GM18858 (cell line): Measurements from ENCODE around the gene ARPC2.
A peak's percentile ranks its signal among the peaks of the same experiment; 100 is the strongest.
"Not testable (repeated sequence)": the region's sequence is repeated elsewhere in the genome, so short reads cannot be mapped to it uniquely, and the experiment has no call there.

Experiments
- ATAC-seq: cut with Tn5 transposase; IDR thresholded peaks from one replicate; pipeline ENCODE4 v1.9.1; 2021; ENCODE audit not compliant: unreplicated experiment

ARPC2 gene

DNA sequence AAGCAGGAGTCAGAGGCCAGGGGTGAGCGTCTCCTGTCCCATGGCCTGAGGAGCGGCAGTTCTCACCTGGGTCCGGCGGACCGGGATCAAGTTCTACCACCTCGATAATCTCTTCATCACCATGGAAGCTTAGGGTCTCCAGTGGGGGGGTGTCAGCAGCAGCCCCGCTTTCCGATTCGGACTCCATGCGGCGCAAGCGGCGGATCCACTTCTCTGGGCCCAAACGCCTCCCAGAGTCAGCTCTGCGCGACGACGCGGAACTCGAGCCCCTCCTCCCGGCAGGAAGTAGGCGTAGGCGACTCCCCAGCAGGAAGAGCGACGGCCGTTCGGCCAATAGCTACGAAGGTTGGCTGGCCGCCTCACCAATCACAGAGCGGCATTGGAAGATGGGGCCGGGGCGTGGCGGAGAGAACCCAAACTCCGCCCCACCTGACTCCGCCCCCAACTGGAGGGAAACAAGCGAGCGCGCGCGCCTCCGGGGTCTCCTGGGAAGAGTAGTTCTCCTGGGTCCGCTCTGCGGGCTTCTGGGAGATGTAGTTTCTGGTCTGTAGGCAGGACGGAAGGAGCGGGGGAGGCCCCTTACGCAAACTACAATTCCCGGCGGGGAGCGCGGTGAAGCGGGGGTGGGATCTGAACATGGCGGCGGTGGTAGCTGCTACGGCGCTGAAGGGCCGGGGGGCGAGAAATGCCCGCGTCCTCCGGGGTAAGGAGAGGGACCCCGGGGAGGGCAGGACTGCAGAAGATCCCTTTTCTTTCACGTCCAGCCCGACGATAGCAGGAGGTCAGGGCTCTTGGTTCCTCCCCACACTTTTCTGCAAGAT lies 53.1 kb downstream of the ARPC2 start, which contains the start of the genes AAMP and PNKD:
TSS of gene AAMP (minus strand) at position 238 of the 821 bp plus-strand sequence. CDS start at position 187, 51 bp downstream.
TSS of gene PNKD (plus strand) at position 620 of the 821 bp plus-strand sequence. CDS start at position 637, 17 bp downstream.
- peak; percentile 88 for ATAC-seq

DNA sequence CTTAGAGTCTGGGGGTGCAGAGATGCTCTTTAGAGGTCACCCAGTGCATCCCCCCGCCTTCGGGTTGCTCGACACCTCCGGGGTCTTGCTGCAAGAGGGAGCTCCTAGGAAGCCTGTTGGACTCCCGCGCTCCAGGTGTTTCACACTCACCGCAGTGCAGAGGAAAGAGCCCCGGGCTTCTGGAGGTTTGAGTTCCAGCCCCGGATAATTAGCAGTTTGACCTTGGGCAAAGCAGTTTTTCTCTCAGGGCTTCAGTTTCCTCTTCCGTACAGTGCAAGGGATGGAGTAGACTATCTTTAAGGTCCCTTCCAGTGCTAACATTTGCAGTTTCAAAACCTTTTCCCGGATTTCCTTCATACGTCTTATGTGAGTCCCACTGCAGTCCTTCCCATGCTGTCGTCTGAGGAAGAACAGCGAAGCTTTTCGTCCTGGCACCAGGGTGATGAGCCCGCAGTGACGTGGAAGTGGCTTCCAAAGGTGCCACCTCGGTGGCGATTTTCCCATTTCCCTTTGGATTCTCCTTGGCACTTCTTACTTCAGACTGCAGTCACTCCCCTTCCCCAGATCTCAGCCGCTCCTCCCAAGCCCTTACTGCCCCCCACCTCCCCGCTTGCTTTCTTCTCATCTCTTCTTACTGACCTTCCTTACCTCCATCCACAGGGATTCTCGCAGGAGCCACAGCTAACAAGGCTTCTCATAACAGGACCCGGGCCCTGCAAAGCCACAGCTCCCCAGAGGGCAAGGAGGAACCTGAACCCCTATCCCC lies 53.9 kb downstream of the ARPC2 start:
- no peak for ATAC-seq

DNA sequence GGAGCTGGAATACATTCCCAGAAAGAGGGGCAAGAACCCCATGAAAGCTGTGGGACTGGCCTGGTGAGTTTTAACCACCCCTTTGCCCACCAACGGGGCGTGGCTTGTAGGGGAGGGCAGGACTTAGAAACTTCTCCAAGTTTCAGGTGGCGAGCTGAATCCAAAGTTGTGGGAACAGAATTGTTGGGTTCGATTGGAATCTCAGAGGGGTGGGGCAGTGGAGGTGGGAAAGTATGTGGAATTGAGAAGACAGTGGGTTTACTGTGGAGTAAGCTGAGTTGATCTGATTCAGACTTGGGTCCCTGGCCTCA lies 54.5 kb downstream of the ARPC2 start:
- no peak for ATAC-seq

DNA sequence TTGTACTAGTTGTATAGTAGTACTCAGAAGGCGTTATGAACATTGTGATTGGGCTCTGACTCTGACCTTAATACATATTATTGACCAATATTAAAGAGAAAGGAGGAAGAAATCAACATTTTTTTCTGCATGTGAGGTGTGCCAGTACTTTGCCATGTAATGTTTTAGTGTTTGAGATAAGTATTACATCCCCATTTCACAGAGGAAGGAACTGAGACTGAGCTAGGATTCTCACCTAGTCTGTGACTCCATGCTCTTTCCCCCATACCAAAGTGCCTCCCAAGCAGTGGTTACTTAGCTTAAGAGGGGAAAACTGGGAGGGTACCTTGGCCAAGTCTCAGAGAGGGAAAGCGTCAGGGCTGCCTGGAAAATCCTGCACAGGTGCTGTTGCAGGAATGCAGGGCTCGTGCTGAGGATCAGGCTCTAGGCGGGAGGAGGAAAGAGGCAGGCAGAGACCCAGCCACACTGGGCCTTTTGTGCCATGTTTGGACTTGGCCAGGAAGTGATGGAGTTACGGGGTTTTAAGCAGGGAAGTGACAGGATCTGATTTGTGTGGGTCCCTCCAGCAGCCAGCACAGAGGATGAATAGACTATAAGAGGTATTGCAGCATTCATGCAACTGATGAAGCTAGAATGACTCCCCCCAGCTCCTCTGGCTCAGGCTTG lies 55.0 kb downstream of the ARPC2 start:
- ATAC-seq: no peak

DNA sequence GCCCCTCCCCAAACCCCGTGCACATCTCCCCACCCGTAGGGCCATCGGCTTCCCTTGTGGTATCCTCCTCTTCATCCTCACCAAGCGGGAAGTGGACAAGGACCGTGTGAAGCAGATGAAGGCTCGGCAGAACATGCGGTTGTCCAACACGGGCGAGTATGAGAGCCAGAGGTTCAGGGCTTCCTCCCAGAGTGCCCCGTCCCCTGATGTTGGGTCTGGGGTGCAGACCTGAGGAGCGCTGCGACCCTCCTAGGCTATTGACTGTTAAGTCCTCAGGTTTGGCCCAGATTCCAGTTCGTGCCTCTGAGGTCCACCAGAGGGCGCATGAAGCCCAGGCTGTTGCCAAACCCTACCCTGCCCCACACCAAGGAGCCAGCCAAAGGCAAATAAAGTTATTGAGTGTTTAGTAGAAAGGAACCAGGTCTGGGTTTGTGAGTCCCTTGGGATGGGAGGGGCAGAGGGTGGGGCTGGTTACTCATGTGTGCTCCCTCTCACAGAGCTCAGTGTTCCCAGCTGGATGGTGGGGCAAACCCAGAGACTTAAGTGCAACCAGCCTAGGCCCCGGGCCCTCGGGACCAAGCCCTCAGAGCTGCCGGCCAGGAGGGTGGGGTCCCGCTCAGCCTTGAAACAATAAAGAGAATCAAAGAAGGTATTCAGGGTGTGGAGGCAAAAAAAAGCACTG lies 55.7 kb downstream of the ARPC2 start:
- ATAC-seq: no peak

DNA sequence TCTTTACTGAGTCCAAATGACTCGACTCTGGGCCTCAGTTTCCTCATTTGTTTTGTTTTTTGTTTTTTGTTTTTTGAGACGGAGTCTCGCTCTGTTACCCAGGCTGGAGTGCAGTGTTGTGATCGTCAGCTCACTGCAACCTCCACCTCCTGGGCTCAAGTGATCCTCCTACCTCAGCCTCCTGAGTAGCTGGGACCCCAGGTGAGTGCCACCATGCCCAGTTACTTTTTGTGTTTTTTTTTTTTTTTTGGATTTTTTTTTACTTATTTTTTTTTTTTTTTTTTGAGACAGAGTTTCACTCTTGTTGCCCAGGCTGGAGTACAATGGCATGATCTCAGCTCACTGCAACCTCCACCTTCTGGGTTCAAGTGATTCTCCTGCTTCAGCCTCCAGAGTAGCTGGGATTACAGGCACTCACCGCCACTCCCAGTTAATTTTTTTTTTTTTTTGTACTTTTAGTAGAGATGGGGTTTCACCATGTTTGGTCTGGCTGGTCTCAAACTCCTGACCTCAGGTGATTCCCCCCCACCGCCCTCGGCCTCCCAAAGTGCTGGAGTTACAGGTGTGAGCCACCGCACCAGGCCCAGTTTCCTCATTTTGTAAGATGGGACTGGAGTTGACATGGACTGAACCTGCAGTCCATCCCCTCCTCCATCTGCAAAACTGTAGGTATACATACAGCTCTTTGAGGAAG lies 56.4 kb downstream of the ARPC2 start:
- not testable (repeated sequence) for ATAC-seq

DNA sequence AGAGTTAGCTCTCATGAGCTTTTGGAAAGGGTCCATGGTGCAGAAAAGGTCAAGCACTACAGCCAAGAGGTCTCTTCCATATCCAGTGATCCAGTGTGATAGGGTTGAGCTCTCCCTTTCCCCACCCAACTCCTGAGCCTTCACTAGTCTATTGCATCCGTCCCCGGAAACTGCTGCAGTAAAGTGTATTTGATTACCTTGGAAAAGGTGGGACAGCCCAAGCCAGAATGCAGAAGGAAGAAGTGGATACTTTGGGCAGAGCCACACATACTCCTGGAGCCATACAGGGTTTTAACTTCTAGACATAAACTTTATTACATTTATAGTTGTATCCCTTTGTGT lies 56.9 kb downstream of the ARPC2 start:
- no peak for ATAC-seq

DNA sequence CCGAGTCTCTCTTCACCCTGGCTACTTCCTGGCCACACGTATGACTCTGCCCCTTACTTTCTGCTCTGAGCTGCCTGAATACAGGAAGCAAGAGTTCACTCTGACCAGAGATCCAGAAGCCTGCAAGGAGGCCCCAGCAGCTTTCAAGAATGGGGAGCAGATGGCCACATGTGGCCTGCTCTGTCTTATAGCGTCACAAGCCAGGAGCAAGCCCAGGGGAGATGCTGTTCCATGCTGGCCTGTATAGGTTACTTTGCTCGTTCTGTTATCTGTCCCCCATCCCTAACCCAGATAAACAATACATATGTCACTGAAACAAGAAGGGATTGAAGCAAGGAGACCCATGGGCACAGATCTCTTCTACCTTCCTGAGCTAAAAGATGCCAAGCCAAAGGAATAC lies 57.6 kb downstream of the ARPC2 start:
- no peak for ATAC-seq

DNA sequence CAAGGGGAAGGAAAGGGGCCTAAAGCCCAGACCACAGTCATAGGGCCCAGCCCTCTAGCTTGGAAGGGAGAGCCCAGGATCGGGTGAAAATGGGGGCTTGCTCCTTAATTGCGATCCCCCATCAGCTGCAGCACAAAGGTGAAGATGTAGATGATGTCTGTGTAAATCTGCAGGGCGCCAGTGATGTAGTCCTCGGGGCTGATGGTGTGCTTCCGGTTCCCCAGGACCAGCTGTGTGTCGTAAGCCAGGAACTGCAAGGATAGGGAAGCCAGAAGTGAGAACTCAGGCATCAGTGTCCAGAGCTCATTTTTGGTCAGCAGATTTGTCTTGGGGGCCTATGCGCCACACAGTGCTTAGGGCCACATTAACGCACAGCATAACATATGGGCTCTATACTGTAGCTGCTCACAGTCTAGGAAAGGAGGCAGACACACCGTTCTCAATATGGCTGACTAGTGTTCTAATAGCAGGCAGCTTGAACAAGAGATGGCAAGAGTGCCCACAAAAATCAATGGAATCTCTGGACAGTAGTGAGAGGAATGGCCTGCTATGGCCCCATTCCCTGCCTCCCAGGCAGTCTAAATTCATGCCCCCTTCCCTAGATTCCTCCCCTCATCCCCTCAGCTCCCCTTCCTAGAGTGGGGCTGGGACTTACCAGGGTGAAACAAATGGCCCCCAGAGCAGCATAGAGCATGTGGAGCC lies 58.5 kb downstream of the ARPC2 start:
- no peak for ATAC-seq

DNA sequence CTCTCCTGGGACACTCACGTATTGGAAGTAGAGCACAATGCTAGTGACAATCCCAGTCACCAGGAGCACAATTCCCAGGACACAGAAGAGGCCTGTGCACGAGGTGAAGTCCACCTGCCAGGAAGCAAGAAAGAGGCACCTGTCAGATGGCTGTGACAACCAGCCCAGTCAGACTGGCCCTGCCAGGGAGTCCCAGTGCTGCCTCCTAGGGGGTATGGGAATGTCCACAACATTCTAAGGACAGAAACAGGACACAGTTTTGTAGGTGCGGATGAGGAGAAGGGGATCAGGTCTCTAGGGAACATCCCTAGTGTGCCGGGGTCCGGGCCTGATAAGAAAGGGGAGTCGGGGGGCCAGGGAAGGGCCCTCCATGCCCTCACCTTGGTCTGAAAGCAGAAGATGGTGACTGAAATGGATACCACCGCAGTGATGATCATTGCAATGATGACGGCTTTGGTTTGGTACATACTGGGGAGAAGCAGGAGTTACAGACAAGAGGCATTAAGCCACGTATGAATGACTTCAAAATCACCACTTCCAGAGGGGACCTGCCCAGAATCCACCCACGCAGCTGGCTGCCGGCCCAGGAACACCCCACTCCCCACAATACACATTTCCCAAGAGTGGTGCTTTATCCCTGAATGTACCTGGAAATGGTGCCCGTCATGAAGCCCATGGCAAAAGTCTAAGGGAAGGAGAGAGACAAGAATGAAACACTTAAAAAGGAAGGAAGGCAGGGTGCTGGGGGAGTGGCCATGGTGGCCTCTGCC lies 60.2 kb downstream of the ARPC2 start:
- no peak for ATAC-seq

DNA sequence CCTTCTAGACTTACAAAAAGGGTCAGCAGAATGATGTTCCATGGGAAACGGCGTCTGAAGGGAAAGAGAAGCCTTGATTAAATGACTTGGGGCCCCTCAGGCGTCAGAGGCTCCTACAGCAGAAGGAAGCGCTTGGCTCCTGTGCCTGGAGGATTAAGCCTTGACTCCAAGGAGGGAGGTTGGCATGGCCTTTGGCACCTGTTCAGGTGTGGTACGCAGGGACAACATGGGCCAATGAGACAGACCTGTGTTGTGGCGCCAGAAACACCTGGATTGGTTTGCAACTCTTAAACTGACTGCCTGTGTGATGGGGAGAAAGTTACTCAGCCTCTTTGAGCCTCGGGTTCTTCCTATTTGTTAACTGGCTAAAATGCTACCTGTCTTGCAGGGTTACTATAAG lies 60.9 kb downstream of the ARPC2 start:
- ATAC-seq: no peak

DNA sequence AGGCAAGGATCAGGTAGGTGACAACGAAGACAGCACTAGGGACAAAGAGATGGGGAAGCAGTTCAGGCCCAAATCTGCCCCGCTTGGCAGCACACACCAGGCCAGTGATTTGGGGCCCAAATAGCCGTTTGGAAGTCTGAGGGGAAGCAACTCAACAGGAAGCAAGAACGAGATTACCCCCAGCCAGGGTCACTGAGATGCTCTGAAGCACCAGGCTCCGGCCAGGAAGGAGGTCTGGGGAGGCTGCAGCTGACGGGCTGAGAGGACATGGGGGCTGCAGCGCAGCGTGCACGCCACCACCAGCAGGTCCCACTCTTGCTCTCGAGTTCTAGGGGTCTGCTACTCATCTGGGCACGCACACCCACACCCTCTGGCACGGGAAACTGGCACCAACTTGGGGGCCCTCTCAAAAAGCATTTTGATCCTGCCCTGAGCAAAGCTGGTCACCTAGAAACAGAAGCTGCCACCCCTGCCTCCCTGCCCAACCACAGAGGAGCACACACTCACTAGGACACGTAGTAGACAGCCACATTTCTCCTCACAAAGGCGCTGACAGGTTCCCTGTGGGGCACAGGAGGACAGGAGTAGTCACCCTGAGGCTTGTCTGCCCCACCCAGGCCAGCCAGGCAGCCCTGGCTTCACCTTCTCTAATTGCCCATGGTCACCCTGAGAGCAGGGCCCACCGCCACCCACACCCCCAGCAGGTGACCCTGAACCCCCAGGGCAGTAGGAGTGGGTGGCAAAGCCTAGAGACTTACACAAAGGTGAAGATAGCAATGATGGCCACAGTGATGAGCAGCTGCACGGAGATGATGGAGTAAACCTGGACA lies 61.8 kb downstream of the ARPC2 start:
- no peak for ATAC-seq

DNA sequence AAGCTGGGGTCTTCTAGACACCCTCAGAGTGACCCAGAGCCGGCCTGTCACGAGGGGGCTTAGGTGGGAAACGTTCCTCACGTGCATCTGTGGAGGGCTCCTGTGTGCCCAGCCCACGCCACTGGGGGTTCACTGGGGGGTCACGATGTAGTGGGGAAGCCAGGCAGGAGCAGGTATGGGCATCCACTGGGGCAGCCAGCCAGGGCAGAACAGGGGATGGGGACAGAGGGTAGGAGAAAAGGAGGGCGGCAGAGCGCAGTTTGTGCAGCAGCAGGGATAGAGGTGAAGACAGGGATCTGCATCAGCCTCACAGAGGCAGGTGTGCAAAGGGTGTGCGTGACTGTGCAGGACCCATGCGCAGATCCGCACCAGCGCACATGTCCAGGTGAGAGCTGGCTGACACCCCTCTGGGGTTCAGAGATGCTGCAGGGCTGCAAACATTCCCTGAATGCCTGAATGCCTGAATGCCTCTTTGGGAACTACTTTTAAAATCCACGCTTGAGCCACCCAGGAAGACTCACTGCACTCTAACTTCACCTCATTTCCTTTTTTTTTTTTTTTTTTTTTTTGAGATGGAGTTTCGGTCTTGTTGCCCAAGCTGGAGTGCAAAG lies 63.4 kb downstream of the ARPC2 start:
- ATAC-seq: no peak

DNA sequence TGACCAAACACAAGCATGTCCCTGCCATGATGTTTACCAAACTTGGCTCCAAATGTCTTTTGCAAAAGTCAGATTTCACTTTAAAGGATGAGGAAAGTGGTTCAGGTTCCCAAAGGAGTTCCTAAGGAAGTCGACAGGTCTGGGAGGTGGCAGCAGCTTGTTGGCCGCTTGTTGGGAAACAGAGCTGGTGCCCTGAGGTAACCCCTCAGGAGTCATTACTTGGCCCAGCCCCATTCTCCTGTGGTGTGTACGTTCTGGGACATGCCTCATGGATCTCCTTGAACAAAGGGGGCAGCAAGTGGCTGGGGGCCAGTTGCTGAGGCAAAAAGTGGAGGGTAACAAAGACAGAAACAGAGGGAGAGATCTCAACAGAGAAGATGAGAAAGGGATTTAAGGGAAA lies 64.5 kb downstream of the ARPC2 start:
- no peak for ATAC-seq

DNA sequence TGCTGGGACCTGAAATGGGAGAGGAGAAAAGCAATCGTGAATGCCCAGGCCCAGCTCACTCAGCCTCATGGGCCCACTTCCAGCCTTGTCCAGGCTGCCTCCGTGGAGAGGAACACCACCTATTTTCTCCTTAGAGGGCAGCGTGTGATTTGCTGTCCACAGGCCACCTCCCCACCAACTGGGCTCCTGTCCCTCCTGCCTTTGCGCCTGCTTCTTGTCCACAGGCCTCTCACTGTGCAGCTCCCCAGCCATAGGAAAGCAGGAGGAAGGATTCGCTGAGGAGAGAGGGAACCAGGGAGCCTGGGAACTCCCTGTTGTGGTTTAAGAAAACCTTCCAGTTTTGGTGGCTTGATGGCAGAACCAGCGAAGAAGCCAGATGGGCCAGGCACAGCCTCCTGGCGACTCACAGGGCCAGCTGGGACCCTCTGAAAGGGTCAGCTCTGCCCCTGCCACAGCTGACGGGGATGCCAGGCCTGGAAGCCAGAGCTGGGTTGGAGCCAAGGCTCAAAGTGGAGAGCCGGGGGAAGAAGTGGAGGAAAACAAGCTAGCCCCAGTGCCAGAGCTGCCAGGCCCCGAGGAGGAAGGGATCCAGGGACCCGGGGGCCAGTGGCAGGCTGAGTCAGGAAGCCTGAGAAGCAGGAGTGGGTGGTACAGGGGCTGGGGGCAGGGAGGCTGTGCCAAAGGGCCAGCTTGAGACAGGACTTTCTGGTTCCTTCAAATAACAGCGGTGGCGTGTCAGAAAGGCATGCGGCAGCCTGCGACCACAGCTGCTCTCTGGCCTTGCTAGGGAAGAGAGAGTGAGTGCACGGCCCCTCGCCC lies 65.4 kb downstream of the ARPC2 start:
- no peak for ATAC-seq

DNA sequence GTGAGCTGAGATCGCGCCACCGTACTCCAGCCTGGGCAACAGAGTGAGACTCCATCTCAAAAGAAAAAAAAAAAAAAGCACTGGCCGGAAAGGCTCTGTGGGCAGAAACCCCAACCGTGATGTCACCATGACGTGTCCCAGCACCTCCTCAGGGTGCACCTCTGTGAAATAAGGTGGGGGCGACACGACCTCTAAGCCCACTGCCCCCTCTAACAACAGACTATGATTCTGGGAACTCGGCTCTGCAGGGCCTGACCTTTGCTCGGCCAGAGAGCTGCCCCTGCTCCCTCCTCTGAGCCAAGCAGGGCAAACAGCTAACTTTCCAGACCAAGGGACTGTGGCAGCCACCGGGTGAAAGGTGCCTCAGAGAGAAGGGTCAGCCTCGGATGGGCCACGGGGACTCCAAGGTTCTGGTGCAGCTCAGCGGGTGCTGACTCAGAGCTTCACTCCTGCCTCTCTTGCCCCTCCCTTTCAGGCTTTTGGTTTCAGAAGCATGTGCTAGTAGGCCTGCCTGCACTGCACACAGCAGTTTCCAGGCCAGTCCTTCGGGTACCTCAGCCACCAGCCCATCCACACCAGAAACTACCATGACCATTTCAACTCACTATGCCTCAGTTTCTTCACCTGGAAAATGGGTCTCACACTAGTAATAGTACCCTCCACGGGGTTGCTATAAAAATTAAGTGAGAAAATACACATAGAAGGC lies 67.3 kb downstream of the ARPC2 start:
- ATAC-seq: peak; percentile 35

DNA sequence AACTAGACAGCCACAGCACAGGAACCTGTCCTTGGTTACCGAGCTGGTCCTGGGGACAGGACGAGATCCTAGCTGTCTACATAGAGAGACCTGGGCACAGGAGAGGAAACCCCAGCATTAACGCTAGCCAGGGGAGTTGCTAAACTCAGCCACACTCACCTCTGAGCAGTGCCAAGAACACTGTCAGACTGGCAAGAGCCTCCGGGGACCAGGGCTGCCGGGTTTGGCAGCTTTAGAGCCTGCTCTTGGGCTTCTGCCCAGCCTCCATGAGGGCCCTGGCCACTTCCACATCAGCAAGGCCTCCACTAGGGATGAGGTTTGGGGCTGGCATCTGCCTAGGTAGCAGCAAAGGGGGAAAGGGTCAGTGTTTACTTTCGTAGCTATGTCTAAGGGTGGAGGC lies 68.6 kb downstream of the ARPC2 start:
- no peak for ATAC-seq
